ENCODE measurements around the gene PACSIN3.

DNA sequence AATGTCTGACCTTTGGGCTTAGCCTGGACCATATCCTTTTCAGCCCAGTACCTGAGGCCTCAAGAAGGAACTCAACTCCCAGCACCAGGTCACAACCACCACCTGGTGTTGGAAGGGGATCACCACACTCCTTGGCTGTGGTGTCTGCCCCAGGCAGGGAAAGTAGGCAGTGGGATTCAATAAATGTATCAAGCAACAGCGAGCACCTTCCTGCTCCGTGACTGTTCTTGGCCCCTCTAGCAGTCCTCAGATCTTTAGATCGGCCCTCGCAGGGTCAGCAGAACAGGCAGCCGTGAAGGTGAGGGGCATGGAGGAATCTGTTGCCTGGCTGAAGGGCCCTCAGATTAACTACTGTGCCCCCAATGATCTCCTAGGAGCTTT is 25.5 kb downstream of the PACSIN3 start:
- no peak for TF ChIP-seq RAD21 (conservative IDR thresholded peaks at IDR 0.05 in 1 of 2, IDR thresholded peaks at IDR 0.05 in 1 of 2)
- TF ChIP-seq CBX2 (IDR thresholded peaks at IDR 0.05; ENCODE audit: borderline replicate concordance, low read depth): no peak
- TF ChIP-seq, protein P1, sequence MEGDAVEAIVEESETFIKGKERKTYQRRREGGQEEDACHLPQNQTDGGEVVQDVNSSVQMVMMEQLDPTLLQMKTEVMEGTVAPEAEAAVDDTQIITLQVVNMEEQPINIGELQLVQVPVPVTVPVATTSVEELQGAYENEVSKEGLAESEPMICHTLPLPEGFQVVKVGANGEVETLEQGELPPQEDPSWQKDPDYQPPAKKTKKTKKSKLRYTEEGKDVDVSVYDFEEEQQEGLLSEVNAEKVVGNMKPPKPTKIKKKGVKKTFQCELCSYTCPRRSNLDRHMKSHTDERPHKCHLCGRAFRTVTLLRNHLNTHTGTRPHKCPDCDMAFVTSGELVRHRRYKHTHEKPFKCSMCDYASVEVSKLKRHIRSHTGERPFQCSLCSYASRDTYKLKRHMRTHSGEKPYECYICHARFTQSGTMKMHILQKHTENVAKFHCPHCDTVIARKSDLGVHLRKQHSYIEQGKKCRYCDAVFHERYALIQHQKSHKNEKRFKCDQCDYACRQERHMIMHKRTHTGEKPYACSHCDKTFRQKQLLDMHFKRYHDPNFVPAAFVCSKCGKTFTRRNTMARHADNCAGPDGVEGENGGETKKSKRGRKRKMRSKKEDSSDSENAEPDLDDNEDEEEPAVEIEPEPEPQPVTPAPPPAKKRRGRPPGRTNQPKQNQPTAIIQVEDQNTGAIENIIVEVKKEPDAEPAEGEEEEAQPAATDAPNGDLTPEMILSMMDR (IDR thresholded peaks at IDR 0.05): no peak
- TF ChIP-seq ZNF302 (CRISPR knock-in tag; IDR thresholded peaks at IDR 0.05): no peak
- no peak for TF ChIP-seq MYC (IDR thresholded peaks at IDR 0.05; ENCODE audit: borderline replicate concordance, low read length)
- no peak for TF ChIP-seq FOSL2 (IDR thresholded peaks at IDR 0.05)
- TF ChIP-seq FOSL2 (CRISPR knock-in tag; IDR thresholded peaks at IDR 0.05): no peak
- TF ChIP-seq, protein P2, sequence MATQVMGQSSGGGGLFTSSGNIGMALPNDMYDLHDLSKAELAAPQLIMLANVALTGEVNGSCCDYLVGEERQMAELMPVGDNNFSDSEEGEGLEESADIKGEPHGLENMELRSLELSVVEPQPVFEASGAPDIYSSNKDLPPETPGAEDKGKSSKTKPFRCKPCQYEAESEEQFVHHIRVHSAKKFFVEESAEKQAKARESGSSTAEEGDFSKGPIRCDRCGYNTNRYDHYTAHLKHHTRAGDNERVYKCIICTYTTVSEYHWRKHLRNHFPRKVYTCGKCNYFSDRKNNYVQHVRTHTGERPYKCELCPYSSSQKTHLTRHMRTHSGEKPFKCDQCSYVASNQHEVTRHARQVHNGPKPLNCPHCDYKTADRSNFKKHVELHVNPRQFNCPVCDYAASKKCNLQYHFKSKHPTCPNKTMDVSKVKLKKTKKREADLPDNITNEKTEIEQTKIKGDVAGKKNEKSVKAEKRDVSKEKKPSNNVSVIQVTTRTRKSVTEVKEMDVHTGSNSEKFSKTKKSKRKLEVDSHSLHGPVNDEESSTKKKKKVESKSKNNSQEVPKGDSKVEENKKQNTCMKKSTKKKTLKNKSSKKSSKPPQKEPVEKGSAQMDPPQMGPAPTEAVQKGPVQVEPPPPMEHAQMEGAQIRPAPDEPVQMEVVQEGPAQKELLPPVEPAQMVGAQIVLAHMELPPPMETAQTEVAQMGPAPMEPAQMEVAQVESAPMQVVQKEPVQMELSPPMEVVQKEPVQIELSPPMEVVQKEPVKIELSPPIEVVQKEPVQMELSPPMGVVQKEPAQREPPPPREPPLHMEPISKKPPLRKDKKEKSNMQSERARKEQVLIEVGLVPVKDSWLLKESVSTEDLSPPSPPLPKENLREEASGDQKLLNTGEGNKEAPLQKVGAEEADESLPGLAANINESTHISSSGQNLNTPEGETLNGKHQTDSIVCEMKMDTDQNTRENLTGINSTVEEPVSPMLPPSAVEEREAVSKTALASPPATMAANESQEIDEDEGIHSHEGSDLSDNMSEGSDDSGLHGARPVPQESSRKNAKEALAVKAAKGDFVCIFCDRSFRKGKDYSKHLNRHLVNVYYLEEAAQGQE (IDR thresholded peaks at IDR 0.05): no peak

All from A549 (cell line).